Measurements from ENCODE around the gene IRF7.

The IRF7 gene

DNA sequence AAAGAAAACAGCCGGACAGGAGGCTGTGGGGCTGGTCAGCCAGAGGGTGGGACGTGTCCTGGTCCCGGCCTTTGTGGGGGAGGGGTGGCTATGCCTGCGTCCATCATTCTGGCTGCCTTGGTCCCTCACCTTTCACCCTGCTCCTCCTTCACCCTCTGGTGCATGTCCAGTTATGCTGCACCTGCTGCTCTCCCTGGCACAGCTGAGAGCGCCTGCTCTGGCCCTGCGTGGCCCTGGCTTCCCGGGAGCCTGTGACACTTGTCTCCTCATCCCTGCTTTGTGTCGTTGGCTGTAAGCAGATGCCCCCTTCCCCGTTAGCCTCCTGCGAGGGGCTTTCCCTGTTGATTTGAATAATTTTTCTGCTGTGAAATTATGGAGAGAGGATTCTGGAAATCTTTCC is 22.8 kb downstream of the IRF7 start:
- TF ChIP-seq, protein P1, sequence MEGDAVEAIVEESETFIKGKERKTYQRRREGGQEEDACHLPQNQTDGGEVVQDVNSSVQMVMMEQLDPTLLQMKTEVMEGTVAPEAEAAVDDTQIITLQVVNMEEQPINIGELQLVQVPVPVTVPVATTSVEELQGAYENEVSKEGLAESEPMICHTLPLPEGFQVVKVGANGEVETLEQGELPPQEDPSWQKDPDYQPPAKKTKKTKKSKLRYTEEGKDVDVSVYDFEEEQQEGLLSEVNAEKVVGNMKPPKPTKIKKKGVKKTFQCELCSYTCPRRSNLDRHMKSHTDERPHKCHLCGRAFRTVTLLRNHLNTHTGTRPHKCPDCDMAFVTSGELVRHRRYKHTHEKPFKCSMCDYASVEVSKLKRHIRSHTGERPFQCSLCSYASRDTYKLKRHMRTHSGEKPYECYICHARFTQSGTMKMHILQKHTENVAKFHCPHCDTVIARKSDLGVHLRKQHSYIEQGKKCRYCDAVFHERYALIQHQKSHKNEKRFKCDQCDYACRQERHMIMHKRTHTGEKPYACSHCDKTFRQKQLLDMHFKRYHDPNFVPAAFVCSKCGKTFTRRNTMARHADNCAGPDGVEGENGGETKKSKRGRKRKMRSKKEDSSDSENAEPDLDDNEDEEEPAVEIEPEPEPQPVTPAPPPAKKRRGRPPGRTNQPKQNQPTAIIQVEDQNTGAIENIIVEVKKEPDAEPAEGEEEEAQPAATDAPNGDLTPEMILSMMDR (IDR thresholded peaks at IDR 0.05; ENCODE audit: low read depth, low read length): no peak
- H3K4me3 ChIP-seq (ENCODE audit: low read depth, low read length): no peak overlapping the region

DNA sequence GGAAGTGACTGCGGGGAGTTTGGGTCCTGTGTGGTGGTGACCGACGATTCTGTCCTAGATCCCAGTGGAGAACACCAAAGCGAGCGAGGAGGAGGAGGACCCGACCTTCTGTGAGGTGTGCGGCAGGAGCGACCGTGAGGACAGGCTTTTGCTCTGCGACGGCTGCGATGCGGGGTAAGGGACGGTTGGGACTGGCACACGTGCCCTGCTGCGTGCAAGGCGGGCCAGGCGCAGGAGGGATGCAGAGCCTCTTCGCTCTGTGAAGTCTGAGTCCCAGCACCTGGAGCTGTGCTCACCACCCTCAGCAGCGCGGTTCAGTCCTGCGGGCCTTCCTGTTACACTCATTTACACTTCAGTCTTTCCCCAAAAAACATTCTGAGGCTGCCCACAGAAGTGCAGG is 23.2 kb downstream of the IRF7 start:
- H3K4me3 ChIP-seq (ENCODE audit: low read depth, low read length): no peak overlapping the region
- TF ChIP-seq, protein P1 (IDR thresholded peaks at IDR 0.05; ENCODE audit: low read depth, low read length): no peak

DNA sequence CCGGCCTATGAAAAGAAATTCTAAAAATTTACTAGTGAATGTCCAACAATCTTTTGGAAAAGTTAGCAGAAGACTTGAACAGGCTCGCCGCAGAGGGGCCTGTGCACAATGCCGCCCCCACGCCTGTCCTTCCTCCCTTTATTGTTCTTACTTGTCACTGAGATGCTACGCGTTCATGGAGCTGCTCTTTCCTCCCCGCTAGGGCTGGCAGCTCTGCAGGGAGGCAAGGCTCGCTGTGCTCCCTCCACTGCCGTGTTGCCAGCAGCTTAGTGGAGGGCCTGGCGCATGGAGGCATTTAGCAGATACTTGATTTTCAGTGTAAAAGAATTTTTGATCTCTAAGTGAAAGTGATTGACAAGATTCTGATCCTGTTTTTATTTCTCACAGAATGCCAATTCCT is 24.8 kb downstream of the IRF7 start:
- H3K4me3 ChIP-seq (ENCODE audit: low read depth, low read length): no peak overlapping the region
- TF ChIP-seq, protein P1 (IDR thresholded peaks at IDR 0.05; ENCODE audit: low read depth, low read length): no peak

DNA sequence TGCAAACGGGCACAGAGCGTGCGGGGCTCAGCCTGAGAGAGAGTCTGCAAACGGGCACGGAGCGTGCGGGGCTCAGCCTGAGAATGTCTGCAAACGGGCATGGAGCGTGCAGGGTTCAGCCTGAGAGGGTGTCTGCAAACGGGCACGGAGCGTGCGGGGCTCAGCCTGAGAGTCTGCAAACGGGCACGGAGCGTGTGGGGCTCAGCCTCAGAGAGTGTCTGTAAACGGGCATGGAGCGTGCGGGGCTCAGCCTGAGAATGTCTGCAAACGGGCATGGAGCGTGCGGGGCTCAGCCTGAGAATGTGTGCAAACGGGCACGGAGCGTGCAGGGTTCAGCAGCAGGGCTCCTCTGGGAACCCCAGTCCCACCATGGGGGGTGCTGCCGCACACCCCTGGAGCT is 26.0 kb downstream of the IRF7 start:
- TF ChIP-seq, protein P1 (IDR thresholded peaks at IDR 0.05; ENCODE audit: low read depth, low read length): no peak
- H3K4me3 ChIP-seq (ENCODE audit: low read depth, low read length): no peak overlapping the region

DNA sequence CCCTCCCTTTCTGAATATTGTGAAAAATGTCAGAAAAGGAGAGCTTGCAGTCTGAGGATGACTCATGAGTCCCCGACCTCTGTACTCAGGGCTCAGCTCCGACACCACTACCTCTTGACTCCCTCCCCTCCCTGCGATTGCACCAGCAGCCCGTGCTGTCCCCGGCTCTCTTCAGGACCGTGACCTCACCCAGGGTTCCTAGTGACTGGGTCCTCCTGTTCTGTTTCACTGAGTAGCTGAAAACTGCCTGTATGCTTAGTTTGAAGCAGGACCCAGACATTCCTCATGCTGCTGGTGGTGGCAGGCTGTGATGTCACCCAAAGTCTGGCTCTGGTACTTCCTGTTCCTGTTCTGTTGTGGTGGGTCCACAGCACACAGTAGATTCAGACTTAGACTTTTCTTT is 27.8 kb downstream of the IRF7 start:
- TF ChIP-seq, protein P1 (IDR thresholded peaks at IDR 0.05; ENCODE audit: low read depth, low read length): no peak
- no peak overlapping the region for H3K4me3 ChIP-seq (ENCODE audit: low read depth, low read length)

GRCh38 chr11:587546-587945 is 28.2 kb downstream of the IRF7 start:
- H3K4me3 ChIP-seq (ENCODE audit: low read depth, low read length): no peak overlapping the region
- TF ChIP-seq, protein P1 (IDR thresholded peaks at IDR 0.05; ENCODE audit: low read depth, low read length): no peak

GRCh38 chr11:586376-587316 is 29.1 kb downstream of the IRF7 start:
- TF ChIP-seq, protein P1 (IDR thresholded peaks at IDR 0.05; ENCODE audit: low read depth, low read length): no peak
- no peak overlapping the region for H3K4me3 ChIP-seq (ENCODE audit: low read depth, low read length)
